Prostate gland (tissue), 2 donors: ENCODE results near the gene NACAD.

Experiments used
- CTCF ChIP-seq, 4 experiments: fragments of 200-600 bp in 2 of 4; fragments of 450-650 bp in 2 of 4; sonication (generic) in 2 of 4; IDR thresholded peaks; 1 replicate in 3 of 4; 2 replicates in 1 of 4; pipeline ENCODE4 v1.5.1; 2016 to 2019; ENCODE audit warnings: antibody characterized with exemption in 4 of 4, mild to moderate bottlenecking in 2 of 4, moderate library complexity in 2 of 4
- POLR2A ChIP-seq: fragments of 450-650 bp; IDR thresholded peaks from one replicate; pipeline ENCODE4 v1.6.1; 2016; ENCODE audit warnings: antibody characterized with exemption, mild to moderate bottlenecking

- no peak for TF ChIP-seq CTCF (IDR thresholded peaks at IDR 0.05)
- no peak for TF ChIP-seq POLR2A
These were observed 36.8 kb downstream of the NACAD start for GRCh38 chr7:45052011-45052410.
